SK-N-SH (cell line): ENCODE measurements around the gene RGMA. TPM values are rescaled to one million over a fixed set of nuclear protein-coding genes. Genes with fewer than 3 reads are reported as not detected.

Experiments
- CTCF ChIA-PET: fragments of 300-600, 350-600 bp; formaldehyde crosslinking; extraction: SDS; loops from one replicate; lab custom pipeline; 2021; lab: Yijun Ruan, JAX
- POLR2A ChIA-PET: fragments of 350-600 bp; sonication (Branson Sonifier 250); formaldehyde crosslinking; extraction: SDS; loops from one replicate; lab custom pipeline; 2020; ENCODE audit warnings: antibody characterized with exemption, inconsistent platforms; lab: Yijun Ruan, JAX
- DNase-seq: peaks from one replicate; pipeline ENCODE4 v3.0.0; 2012
- H2AFZ ChIP-seq: fragments of 200-600 bp; sonication (generic); 2 replicates; pipeline ENCODE4 v1.8.1; 2016; ENCODE audit warnings: antibody characterized with exemption, mild to moderate bottlenecking, low read depth
- H3F3A ChIP-seq: fragments of 200-600 bp; sonication (generic); replicated peaks from 2 replicates; pipeline ENCODE3; 2016; ENCODE audit warnings: antibody characterized with exemption, mild to moderate bottlenecking; ENCODE audit not compliant: insufficient read depth
- H3K27ac ChIP-seq, 2 experiments: fragments of 200-500 bp in 1 of 2; fragments of 200-600 bp in 1 of 2; sonication (Bioruptor generic) in 1 of 2; sonication (generic), shearing (Covaris generic) in 1 of 2; 2 replicates each; pipeline versions ENCODE4 v1.5.1 to v1.6.1; 2014 to 2016; ENCODE audit warnings: low read depth in 2 of 2, inconsistent platforms in 1 of 2, low read length in 1 of 2, mild to moderate bottlenecking in 1 of 2, mixed read lengths in 1 of 2
- H3K27me3 ChIP-seq: fragments of 200-600 bp; sonication (generic), shearing (Covaris generic); 2 replicates; pipeline ENCODE4 v1.6.1; 2016; ENCODE audit warnings: mixed run types; ENCODE audit not compliant: insufficient read depth
- H3K36me3 ChIP-seq, 2 experiments: fragments of 200-500 bp in 1 of 2; fragments of 200-600 bp in 1 of 2; sonication (Bioruptor generic) in 1 of 2; sonication (generic) in 1 of 2; replicated peaks in 1 of 2; 2 replicates each; pipeline versions ENCODE3 to v1.5.1; 2014 to 2016; ENCODE audit warnings: low read length in 1 of 2, mild to moderate bottlenecking in 1 of 2; ENCODE audit not compliant: insufficient read depth in 2 of 2, control insufficient read depth in 1 of 2
- H3K4me1 ChIP-seq, 2 experiments: fragments of 200-500 bp in 1 of 2; fragments of 200-600 bp in 1 of 2; sonication (Bioruptor generic) in 1 of 2; sonication (generic), shearing (Covaris generic) in 1 of 2; 2 replicates each; pipeline versions ENCODE4 v1.5.1 to v1.6.1; 2014 to 2016; ENCODE audit warnings: low read depth in 1 of 2, low read length in 1 of 2, mixed run types in 1 of 2; ENCODE audit not compliant: insufficient read depth in 2 of 2, control insufficient read depth in 1 of 2
- H3K4me2 ChIP-seq: fragments of 200-600 bp; sonication (generic), shearing (Covaris generic); 2 replicates; pipeline ENCODE4 v1.6.1; 2017; ENCODE audit warnings: mixed run types
- H3K4me3 ChIP-seq, 2 experiments: fragments of 200-500 bp in 1 of 2; fragments of 200-600 bp in 1 of 2; sonication (Bioruptor generic) in 1 of 2; sonication (generic), shearing (Covaris generic) in 1 of 2; 2 replicates each; pipeline versions ENCODE4 v1.5.1 to v1.8.1; 2014 to 2016; ENCODE audit warnings: low read depth in 2 of 2, inconsistent platforms in 1 of 2, low read length in 1 of 2, mild to moderate bottlenecking in 1 of 2, mixed read lengths in 1 of 2, moderate library complexity in 1 of 2
- H3K79me2 ChIP-seq: fragments of 200-600 bp; sonication (generic); 2 replicates; pipeline ENCODE4 v1.8.1; 2017; ENCODE audit warnings: mild to moderate bottlenecking; ENCODE audit not compliant: insufficient read depth
- H3K9ac ChIP-seq: fragments of 200-600 bp; sonication (generic); 2 replicates; pipeline ENCODE4 v1.6.1; 2017; ENCODE audit warnings: mixed run types
- H3K9me2 ChIP-seq: fragments of 200-600 bp; sonication (generic); 2 replicates; pipeline ENCODE4 v1.6.1; 2017; ENCODE audit warnings: mixed run types
- H3K9me3 ChIP-seq: fragments of 200-600 bp; sonication (generic); 2 replicates; pipeline ENCODE4 v1.6.1; 2017; ENCODE audit warnings: mixed run types, mild to moderate bottlenecking, moderate library complexity
- H4K20me1 ChIP-seq: fragments of 200-600 bp; sonication (generic); 2 replicates; pipeline ENCODE4 v1.6.1; 2017; ENCODE audit warnings: mild to moderate bottlenecking, mixed run types; ENCODE audit not compliant: insufficient read depth
- CHD2 ChIP-seq: fragments of 150-350 bp; IDR thresholded peaks from 2 replicates; pipeline ENCODE4 v1.6.1; 2018; ENCODE audit warnings: low read length; ENCODE audit not compliant: partially characterized antibody
- CTCF ChIP-seq: fragments of 200-600 bp; sonication (generic); IDR thresholded peaks from 2 replicates; pipeline ENCODE4 v1.6.1; 2017; ENCODE audit warnings: antibody characterized with exemption, mild to moderate bottlenecking, moderate library complexity
- EP300 ChIP-seq, 2 experiments: IDR thresholded peaks; 2 replicates each; pipeline versions ENCODE4 v1.4.0 to v1.6.1; 2012; ENCODE audit warnings: borderline replicate concordance in 1 of 2, low read depth in 1 of 2, low read length in 1 of 2
- EZH2phosphoT487 ChIP-seq: fragments of 200-600 bp; sonication (generic); IDR thresholded peaks from 2 replicates; pipeline ENCODE4 v1.6.1; 2017; ENCODE audit warnings: low read depth, mixed run types, mild to moderate bottlenecking, antibody characterized with exemption, moderate library complexity, borderline replicate concordance
- FOXJ3 ChIP-seq: sonication (generic); formaldehyde crosslinking; IDR thresholded peaks from 2 replicates; pipeline ENCODE4 v1.5.1; 2020; ENCODE audit warnings: mild to moderate bottlenecking, missing genetic modification reagents
- FOXM1 ChIP-seq: IDR thresholded peaks from 2 replicates; pipeline ENCODE4 v1.4.0; 2012; ENCODE audit warnings: low read depth, mild to moderate bottlenecking
- GABPA ChIP-seq: IDR thresholded peaks from 2 replicates; pipeline ENCODE4 v1.4.0; 2012; ENCODE audit warnings: low read depth, mild to moderate bottlenecking
- GATA2 ChIP-seq: sonication (generic); formaldehyde crosslinking; IDR thresholded peaks from 2 replicates; pipeline ENCODE4 v1.5.0; 2020; ENCODE audit warnings: mild to moderate bottlenecking, missing genetic modification reagents
- MAX ChIP-seq: IDR thresholded peaks from 2 replicates; pipeline ENCODE4 v1.4.0; 2012; ENCODE audit warnings: low read depth
- MXI1 ChIP-seq: IDR thresholded peaks from 2 replicates; pipeline ENCODE4 v1.6.1; 2012; ENCODE audit warnings: mild to moderate bottlenecking, low read depth, low read length, improper control_type of control experiment
- PBX3 ChIP-seq: IDR thresholded peaks from 2 replicates; pipeline ENCODE4; 2012
- POLR2AphosphoS5 ChIP-seq: IDR thresholded peaks from 2 replicates; pipeline ENCODE4 v1.6.1; 2012; ENCODE audit warnings: low read depth, low read length
- RAD21 ChIP-seq: IDR thresholded peaks from 2 replicates; pipeline ENCODE4 v1.6.1; 2012; ENCODE audit warnings: mild to moderate bottlenecking, low read length
- REST ChIP-seq: IDR thresholded peaks from 2 replicates; pipeline ENCODE4 v1.6.1; 2012; ENCODE audit warnings: mild to moderate bottlenecking, low read depth, low read length, moderate library complexity
- RFX5 ChIP-seq: IDR thresholded peaks from 2 replicates; pipeline ENCODE4 v1.6.1; 2012; ENCODE audit warnings: mild to moderate bottlenecking, improper control_type of control experiment, low read length
- RXRA ChIP-seq: IDR thresholded peaks from 2 replicates; pipeline ENCODE4 v1.4.0; 2012; ENCODE audit warnings: low read depth, mild to moderate bottlenecking, borderline replicate concordance
- TCF12 ChIP-seq: IDR thresholded peaks from 2 replicates; pipeline ENCODE4 v1.4.0; 2012
- TEAD4 ChIP-seq: IDR thresholded peaks from 2 replicates; pipeline ENCODE4 v1.4.0; 2012; ENCODE audit warnings: mild to moderate bottlenecking, borderline replicate concordance; ENCODE audit not compliant: insufficient read depth
- USF2 ChIP-seq: fragments of 150-350 bp; IDR thresholded peaks from 2 replicates; pipeline ENCODE4 v1.6.1; 2017; ENCODE audit warnings: antibody characterized with exemption, low read length, low read depth, borderline replicate concordance
- WGBS: methylation state at CpG from one replicate; pipeline ENCODE4 v1.1.6; 2017; ENCODE audit warnings: low lambda C conversion rate; 5-methylcytosine and 5-hydroxymethylcytosine counted together
- polyA plus RNA-seq, 3 experiments: library from polyadenylated mRNA; depleted of rRNA; stranded (reverse); fragments of >200 nt; gene quantifications; 2 replicates each; pipeline ENCODE4 v1.2.3, GENCODE V29; 2012

The RGMA gene
- polyA plus RNA-seq, 1 of the 3 experiments (the other 2 are of a cell fraction) = 1.5 TPM

GRCh38 chr15:93049233-93049632, 39.8 kb downstream of the RGMA start:
- Histone ChIP-seq H3K27me3 (no peaks in the 10 kb centered on the region), H3K79me2 (no peaks in the 10 kb centered on the region), H3K4me3 (no peak overlapping the region), H3K9me3 (no peaks in the 10 kb centered on the region), H3K9me2 (no peaks in the 10 kb centered on the region), H3K9ac (no peak overlapping the region), H4K20me1 (no peaks in the 10 kb centered on the region), H3K4me2 (no peak overlapping the region), H3K4me1 (no peaks in the 10 kb centered on the region), H3F3A (no peaks in the 10 kb centered on the region), H3K36me3 (no peaks in the 10 kb centered on the region), H2AFZ (no peak overlapping the region), H3K27ac (no peak overlapping the region)
- ChIA-PET POLR2A (no interaction called here), CTCF (interaction anchor here (1.0 to 1.1 kb wide), 2 partner anchors 19 to 39 kb away, joined by 4 read pairs; no protein-coding TSS in a partner anchor)
- no peak for TF ChIP-seq RXRA
- TF ChIP-seq EP300 (IDR thresholded peaks at IDR 0.05; ENCODE audit: borderline replicate concordance in 1 of 2, low read depth in 1 of 2, low read length in 1 of 2) = no peak
- no peak for TF ChIP-seq REST
- TF ChIP-seq MAX = no peak
- no peak for TF ChIP-seq GATA2 (CRISPR knock-in tag)
- TF ChIP-seq RAD21 = no peak
- TF ChIP-seq GABPA = no peak
- TF ChIP-seq PBX3 = no peak
- TF ChIP-seq MXI1 = no peak
- no peak for TF ChIP-seq EZH2phosphoT487
- no peak for TF ChIP-seq USF2
- no peak for TF ChIP-seq TCF12
- TF ChIP-seq RFX5 = no peak
- no peak for TF ChIP-seq TEAD4
- no peak for TF ChIP-seq FOXM1
- no peak for TF ChIP-seq POLR2AphosphoS5
- TF ChIP-seq CHD2 = no peak
- no peak for TF ChIP-seq FOXJ3 (CRISPR knock-in tag)
- no peak for TF ChIP-seq CTCF
- no peak for DNase-seq
- WGBS = 60% methylated on average over 8 of the region's 8 CpGs
